ENCODE results near the gene CDH24.

DNA sequence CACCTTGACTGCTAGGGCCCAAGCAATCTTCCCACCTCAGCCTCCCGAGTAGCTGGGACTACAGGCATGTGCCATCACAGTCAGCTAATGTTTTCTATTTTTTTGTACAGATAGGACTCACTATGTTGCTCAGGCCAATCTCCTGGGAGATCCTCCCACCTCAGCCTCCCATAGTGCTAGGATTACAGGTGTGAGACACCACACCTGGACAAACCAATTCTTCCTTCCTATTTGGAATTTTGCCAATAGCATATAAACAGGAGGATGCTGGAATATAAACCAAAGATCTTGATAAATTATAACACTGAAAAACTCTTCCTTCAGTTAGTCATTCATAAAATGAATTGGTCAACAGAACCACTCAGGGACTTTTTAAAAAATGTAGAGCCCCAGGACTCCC is 29.2 kb upstream of the CDH24 start:
- TF ChIP-seq, protein P1, sequence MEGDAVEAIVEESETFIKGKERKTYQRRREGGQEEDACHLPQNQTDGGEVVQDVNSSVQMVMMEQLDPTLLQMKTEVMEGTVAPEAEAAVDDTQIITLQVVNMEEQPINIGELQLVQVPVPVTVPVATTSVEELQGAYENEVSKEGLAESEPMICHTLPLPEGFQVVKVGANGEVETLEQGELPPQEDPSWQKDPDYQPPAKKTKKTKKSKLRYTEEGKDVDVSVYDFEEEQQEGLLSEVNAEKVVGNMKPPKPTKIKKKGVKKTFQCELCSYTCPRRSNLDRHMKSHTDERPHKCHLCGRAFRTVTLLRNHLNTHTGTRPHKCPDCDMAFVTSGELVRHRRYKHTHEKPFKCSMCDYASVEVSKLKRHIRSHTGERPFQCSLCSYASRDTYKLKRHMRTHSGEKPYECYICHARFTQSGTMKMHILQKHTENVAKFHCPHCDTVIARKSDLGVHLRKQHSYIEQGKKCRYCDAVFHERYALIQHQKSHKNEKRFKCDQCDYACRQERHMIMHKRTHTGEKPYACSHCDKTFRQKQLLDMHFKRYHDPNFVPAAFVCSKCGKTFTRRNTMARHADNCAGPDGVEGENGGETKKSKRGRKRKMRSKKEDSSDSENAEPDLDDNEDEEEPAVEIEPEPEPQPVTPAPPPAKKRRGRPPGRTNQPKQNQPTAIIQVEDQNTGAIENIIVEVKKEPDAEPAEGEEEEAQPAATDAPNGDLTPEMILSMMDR (IDR thresholded peaks at IDR 0.05) = no peak
- TF ChIP-seq POLR2A (IDR thresholded peaks at IDR 0.05) = no peak

Measured in right lobe of liver (tissue), 4 donors.